GM19324 (cell line): ENCODE results near the gene RNF5.
"Not testable (repeated sequence)": the region's sequence is repeated elsewhere in the genome, so short reads cannot be mapped to it uniquely, and the experiment has no call there.

Experiments
- ATAC-seq: cut with Tn5 transposase; IDR thresholded peaks from one replicate; pipeline ENCODE4 v1.9.1; 2021; ENCODE audit warnings: mild to moderate bottlenecking, moderate library complexity; ENCODE audit not compliant: unreplicated experiment, low FRiP score

RNF5 gene

DNA sequence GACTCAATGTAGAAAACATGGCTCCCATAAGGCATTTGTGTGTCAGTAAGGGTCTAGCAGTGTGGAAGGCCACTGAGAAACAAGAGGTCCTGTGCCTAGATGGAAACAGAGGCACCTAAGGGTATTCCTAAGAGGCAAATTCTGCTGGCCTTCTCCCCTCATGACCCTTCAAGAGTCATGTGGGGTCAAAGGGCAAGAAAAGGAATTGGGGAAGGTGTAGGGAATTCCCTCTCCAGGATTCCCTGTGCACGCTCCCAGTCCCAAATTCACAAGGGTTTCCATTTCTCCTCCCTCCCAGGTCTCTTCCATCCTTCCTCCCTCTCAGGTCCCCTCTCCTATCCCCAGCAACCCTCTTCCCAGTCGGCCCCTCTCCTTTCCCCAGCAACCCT, 2.9 kb upstream of the RNF5 start:
- no peak for ATAC-seq

DNA sequence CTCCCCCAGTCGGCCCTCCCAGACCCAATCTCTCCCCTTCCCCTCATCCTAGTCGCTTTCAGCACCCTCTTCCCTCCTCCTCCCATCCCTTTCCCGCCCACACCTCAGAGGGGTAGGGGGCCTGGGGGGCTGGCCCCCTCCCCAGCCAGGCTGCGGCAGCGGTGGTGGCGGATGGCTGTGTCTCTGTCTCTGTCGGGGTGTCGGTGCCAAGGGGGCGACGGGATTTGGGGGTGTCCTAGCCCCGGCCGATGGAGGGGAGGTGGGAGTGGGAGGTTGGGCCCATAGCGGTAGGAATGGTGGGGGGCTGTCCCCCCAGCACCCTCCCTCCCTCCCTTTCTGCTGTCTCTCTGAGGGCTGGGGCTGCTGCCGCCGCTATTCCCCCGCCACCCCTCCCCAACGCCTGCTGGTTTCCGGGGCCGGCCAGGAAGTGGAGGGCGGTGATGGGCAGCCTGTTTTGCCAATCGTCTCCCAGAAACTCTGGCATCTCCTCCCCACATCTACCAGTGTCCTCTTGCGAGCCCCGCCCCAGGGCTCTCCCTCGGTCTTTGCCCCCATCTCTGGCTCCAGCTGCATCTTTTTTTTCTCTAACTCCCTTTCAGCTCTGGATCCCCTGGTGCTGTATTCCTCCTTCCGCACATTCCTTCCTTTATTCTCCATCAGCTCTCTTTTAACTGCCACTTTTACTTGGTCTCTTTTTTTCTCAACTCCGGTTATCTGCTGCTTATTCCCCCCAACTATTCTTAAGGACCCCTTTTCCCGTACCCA, 2.3 kb upstream of the RNF5 start, which contains the start of gene AGPAT1:
AGPAT1 (minus strand) TSS at position 374 of the 765 bp plus-strand sequence. CDS start 4,588 bp downstream, outside the sequence.
- ATAC-seq: peak; percentile 39

DNA sequence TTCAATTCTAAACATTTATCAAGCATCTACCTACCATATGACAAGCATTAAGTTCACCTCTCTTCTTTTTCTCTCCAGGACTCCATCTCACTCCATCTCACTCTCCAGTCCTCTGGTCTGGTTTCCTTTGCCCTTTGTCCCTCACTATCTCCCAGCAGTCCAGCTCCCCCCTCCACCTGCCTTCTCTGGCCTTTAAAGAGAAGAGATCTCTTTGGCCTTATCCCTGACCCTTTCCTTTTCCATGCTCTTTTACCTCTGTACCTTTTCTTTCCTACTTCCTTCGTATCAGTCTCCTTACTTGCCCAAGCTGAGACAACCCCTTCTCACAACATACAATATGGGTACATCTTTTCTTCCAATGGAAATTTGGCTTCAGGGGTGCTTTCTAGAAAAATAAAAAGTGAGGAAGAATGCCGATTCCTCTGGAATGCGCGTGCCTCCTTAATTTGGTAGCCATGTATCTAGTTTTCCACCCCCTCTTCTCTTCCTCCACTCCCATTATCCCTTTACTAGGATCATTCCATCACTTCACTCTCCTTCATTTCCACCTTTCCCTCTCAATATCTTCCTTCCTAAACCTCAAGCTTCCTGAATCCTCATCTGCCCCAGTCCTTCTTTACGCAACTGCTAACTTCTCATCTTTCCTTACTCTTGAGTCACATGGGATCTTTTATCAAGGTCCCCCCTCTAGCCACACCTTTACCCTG, 1.6 kb upstream of the RNF5 start:
- ATAC-seq: no peak

DNA sequence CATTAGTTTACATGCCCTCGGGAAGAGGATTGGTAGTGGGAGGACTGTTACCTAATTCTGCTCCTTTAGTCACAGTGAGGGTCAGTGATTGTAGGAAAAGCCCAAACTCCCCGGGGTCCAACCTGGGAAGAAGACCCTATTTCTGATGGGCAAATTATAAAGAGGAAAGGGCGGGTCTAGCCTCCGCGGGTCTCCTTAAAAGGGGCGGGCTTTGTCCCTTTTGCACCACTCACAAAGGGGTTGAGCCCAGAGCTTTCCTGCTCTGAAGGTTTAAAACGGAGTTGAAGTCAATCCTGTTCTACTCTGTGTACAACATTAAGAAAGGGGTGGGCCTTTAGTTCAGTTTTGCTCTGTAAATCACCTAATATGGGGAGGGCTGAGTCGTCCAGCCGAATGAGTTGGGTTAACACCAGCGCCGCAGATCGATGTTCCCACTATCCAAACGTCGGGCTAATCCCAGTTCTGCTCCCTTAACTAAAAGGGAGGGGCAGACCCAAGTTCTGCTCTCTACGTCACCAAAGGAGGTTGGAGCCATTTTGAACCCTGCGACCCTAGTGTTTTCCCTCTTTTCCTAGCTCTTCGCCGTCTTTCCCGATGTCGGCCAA, 920 bp upstream of the RNF5 start:
- ATAC-seq: no peak

- ATAC-seq: no peak
These were observed 589 bp downstream of the RNF5 start for GRCh38 chr6:32178547-32179440.

DNA sequence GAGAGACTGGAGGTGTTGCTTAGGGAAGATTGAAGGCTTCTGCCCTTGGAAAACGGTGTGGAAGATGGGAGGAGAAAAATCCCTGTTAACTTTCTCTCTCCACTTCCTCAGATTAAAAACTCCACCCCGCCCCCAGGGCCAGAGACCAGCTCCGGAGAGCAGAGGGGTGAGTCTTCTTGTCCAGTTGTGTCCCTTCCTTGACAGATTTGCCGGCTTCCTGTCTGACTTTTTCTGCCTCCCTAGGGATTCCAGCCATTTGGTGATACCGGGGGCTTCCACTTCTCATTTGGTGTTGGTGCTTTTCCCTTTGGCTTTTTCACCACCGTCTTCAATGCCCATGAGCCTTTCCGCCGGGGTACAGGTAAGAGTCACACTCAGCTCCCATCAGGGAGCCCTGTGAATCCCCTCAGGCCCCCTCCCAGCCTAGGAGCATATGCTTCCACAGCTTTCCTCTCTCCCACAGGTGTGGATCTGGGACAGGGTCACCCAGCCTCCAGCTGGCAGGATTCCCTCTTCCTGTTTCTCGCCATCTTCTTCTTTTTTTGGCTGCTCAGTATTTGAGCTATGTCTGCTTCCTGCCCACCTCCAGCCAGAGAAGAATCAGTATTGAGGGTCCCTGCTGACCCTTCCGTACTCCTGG, 1.7 kb downstream of the RNF5 start:
- no peak for ATAC-seq

DNA sequence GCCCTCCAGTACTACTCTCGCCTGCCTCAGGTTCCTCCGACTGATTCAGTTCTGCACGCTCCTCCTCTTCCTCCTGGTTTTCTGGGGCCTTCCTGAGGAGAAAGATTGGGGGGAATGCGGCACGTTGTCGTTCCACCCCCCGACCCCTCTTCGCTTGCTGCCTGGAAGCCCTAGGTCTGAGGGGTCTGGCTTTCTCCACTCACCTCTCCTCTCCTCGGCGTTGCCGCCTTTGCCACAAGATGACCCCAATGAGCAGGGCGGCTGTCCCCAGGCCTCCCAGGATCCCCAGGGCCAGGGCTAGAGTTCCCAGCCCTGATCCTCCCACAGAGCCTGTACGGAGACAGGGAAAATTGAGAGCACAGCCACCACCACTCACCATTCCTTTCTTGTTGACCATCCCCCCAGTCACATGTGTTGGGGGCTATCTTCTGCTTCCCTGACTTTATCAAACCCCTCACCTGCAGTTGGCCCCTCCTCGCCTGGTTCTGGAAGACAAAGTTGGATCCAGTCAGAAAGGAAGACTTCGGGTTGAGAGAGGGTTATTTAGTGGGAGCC, 3.0 kb downstream of the RNF5 start:
- no peak for ATAC-seq

DNA sequence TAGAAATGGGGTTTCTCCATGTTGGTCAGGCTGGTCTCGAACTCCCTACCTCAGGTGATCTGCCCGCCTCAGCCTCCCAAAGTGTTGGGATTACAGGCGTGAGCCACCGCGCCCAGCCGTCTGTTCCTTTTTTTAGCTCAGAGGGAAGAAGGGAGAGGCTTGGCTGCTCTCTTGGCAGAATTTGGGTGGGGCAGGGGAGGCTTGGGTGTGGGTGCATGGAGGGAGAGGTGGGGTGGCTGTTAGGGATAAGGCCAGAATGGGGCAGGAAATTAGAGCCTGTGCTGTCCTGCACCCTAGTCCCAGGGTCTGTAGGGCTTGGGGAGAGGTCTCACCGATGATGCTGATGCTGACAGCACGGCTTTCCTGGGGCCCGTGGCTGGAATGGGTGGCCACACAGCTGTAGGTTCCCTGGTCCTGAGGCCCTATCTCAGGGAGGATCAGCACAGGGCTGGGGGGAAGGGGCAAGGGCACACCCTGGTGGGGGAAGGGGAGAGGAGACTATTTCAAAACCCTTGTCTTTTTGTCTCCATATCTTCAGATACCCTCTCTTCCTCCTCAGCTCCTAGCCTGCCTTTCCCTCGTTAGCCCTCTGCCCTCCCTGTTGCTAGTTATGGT, 3.8 kb downstream of the RNF5 start:
- no peak for ATAC-seq

DNA sequence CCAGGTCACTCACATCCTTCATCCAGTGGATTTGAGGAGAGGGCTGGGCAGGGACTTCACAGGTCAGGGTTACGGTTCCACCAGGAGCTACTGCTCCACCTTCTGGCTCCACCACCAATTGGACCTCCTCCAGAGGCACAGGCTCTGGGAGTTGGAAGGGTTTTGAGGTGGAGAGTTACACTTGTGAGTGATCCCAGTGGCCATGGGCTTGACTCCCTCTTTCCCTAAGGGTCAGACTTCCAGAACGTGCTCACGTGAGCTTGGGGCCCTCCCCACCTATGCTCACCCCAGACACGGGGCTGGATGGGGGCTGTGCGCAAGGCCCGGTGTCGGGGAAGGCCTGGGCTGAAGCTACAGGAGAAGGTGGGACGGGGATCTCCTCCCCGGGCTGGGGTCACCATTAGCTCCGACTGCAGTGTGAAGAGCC, 4.4 kb downstream of the RNF5 start:
- no peak for ATAC-seq

DNA sequence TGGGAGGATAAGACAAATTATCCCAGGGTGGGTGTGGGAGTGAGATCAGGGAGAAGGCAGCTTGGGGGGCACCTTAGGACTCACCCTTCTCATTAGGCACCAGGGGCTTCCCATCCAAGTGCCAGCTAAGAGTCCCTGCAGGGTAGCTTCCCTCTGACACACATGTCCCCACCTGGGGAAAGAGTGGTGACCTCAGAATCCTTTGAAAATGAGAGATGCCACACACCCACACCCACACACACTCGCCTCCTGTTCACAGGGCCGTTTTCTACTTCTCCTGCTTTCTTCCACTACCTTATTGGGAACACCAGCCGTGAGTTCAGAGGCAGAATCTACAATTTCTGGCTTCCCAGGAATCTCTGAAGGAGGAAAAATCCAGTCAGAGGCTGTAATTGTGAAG, 4.8 kb downstream of the RNF5 start:
- no peak for ATAC-seq

GRCh38 chr6:32183483-32184083, 5.4 kb downstream of the RNF5 start:
- ATAC-seq: no peak

DNA sequence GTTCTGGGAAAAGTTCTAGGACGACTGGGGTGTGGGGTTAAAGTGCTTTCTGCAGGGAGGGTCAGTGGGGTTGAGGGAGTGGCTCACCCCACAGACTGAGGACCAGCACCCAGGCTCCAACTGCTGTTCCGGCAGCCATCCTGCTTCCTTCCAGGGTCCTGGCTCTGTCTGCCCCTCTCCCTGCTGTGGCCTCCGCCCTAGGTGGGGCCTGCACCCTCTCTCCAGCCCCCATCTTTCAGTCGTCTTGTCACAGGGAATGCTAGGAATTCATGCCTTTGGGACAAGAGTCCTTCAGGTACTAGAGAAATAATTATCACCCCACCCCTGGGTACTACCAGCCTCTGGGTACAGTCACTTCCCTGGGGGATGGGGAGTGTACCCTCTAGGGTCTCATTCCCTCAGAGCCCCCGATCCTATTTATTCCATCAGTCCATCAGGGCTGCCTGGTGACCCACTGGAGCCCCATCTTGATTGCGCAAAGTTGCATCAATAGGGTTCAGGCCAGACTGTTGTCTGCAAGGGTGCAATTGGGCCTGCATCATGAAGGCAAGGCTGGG, 6.0 kb downstream of the RNF5 start, which contains the start of gene AGER:
AGER (minus strand) TSS at position 170 of the 557 bp plus-strand sequence; CDS start at position 139, 31 bp downstream.
- no peak for ATAC-seq

DNA sequence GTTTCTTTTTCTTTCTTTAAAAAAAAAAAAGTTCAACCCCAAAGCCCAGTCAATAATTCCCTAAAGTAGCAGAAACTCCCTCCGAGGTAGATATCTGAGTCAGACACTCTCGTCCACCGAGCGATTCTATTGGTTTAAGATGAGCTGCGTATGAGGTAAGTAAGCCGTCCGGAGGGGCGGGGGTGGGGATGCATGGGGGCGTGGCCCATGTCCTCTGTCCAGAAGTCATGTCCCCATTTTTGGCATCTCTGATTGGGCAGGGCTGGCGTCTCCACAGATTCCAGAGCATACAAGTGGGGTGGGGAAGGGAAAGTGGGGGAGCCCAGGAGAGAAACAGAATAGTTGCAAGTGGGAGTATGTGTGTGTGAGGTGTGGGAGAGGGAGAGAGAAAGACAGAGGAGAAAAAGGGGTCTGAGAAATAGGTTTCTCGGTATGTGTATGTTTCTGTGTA, 7.5 kb downstream of the RNF5 start:
- not testable (repeated sequence) for ATAC-seq

DNA sequence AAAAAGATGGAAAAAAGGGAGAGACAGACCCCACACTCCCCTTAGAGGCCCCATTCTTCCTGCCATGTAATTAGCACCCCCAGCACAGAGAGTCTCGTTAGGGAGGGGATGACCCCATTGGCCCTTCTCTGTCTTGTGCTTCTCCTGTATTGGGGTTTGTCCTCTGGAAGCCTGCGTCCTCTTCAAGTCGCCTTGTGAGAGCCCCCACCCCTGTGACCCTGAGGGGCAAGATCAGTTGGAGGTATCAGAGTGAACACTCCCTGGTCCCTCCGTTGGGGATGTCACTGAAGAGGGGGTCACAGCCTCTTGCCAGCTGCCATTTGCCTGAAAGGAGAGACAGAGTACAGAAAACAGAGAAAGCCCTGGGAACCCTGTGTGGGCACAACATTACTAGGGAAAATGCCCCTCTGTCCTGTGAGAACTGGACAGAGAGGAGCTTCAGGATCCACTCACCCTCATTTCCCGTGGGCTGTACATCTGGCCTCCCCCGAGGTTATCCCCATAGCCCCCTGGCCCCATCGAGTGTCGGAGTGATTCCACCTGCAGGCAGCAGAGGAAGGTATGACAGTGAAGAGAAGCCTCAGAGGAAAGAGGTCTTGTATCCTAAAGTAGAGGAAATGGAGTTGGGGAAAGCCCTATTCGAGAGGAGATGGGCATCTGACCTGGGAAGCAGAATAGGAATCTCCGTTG, 8.1 kb downstream of the RNF5 start:
- ATAC-seq: not testable (repeated sequence)

GRCh38 chr6:32187009-32187709, 9.0 kb downstream of the RNF5 start:
- no peak for ATAC-seq

DNA sequence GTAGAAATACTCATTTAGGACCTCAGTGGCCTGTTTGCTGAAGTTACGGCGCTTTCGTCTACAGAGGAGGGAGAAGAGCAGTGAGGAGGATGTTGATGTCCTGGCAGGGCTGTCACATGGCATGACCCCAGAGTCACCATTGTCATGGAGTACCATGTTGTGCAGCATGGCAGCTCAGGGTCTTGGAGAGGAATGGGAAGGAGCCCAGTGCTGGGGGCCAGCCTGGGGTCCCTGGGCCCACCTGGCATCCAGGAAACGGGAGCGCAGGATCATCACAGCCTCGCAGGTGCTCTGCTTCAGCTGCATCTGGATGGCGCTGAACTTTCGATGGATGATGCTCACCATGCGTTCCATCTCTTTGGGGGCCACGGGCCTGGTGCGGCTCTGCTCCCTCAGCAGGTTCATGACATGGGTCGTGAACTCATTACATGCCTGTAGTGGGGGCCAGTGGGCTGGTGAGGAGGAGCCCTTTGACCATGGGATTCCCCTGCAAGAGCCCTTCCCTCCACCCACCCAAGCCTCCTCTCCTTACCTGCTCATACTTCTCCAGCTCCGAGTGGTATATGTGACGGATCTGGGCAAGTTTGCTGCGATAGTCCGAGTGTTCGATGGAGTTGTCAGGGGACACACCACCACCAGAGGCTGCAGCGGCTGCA, 9.6 kb downstream of the RNF5 start:
- not testable (repeated sequence) for ATAC-seq
